Liver (tissue), 3 donors: ENCODE measurements around the gene PPP2R2B.

Experiments
- EGR1 ChIP-seq, 2 donors: IDR thresholded peaks; 2 replicates each; pipeline ENCODE4 v1.6.1; 2016 to 2018; ENCODE audit warnings: antibody characterized with exemption in 2 of 2, low read depth in 2 of 2
- FOXA1 ChIP-seq: IDR thresholded peaks from 2 replicates; pipeline ENCODE4 v1.6.1; 2016; ENCODE audit warnings: antibody characterized with exemption
- GABPA ChIP-seq, 2 donors: IDR thresholded peaks in 1 of 2; conservative IDR thresholded peaks in 1 of 2; 2 replicates each; pipeline ENCODE4 v1.6.1; 2016; ENCODE audit warnings: antibody characterized with exemption in 2 of 2, mild to moderate bottlenecking in 1 of 2, moderate library complexity in 1 of 2
- JUND ChIP-seq, 2 donors: IDR thresholded peaks; 2 replicates each; pipeline ENCODE4 v1.6.1; 2016; ENCODE audit warnings: antibody characterized with exemption in 2 of 2
- RAD21 ChIP-seq, 2 donors: IDR thresholded peaks; 2 replicates each; pipeline ENCODE4 v1.6.1; 2016; ENCODE audit warnings: antibody characterized with exemption in 2 of 2, mild to moderate bottlenecking in 2 of 2
- RXRA ChIP-seq, 2 donors: IDR thresholded peaks; 2 replicates each; pipeline ENCODE4 v1.6.1; 2017 to 2018; ENCODE audit warnings: antibody characterized with exemption in 2 of 2, mild to moderate bottlenecking in 1 of 2
- SP1 ChIP-seq: IDR thresholded peaks from 2 replicates; pipeline ENCODE4 v1.6.1; 2018; ENCODE audit warnings: antibody characterized with exemption, mild to moderate bottlenecking
- TAF1 ChIP-seq: conservative IDR thresholded peaks from 2 replicates; pipeline ENCODE4 v1.6.1; 2016; ENCODE audit warnings: antibody characterized with exemption, mild to moderate bottlenecking
- TF ChIP-seq, protein P1 (sequence below): IDR thresholded peaks from 2 replicates; pipeline ENCODE4 v1.6.1; 2016; ENCODE audit warnings: antibody characterized with exemption, mild to moderate bottlenecking
- TF ChIP-seq, protein P2 (sequence below): fragments of 150-350 bp; IDR thresholded peaks from 2 replicates; pipeline ENCODE4 v1.5.1; 2017; ENCODE audit warnings: improper control_type of control experiment, low read depth, low read length; ENCODE audit not compliant: missing input control
- TF ChIP-seq, protein P3 (sequence below): IDR thresholded peaks from 2 replicates; pipeline ENCODE4 v1.6.1; 2016; ENCODE audit warnings: antibody characterized with exemption
- donor health status: healthy.
- donor health status: healthy.

DNA sequence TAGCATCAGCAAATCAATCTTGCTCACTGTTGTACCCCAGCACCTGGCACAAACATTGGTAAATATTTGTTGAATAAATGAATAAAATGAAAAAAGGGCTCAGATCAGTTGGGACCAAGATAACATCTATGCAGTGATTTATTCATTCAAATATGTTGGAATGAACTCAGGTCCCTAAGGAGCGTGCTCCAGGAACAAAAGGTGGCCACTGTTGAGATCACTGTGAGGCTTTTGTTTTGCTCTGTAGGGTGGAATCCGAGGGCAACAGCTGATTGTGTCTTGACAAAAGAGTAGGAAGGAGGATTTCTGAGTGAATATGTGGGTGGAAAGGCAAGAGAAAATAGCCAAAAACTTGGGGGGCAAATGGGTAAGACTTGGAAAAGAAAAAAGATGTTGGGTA lies 89.7 kb downstream of the PPP2R2B start:
- TF ChIP-seq, protein P1, sequence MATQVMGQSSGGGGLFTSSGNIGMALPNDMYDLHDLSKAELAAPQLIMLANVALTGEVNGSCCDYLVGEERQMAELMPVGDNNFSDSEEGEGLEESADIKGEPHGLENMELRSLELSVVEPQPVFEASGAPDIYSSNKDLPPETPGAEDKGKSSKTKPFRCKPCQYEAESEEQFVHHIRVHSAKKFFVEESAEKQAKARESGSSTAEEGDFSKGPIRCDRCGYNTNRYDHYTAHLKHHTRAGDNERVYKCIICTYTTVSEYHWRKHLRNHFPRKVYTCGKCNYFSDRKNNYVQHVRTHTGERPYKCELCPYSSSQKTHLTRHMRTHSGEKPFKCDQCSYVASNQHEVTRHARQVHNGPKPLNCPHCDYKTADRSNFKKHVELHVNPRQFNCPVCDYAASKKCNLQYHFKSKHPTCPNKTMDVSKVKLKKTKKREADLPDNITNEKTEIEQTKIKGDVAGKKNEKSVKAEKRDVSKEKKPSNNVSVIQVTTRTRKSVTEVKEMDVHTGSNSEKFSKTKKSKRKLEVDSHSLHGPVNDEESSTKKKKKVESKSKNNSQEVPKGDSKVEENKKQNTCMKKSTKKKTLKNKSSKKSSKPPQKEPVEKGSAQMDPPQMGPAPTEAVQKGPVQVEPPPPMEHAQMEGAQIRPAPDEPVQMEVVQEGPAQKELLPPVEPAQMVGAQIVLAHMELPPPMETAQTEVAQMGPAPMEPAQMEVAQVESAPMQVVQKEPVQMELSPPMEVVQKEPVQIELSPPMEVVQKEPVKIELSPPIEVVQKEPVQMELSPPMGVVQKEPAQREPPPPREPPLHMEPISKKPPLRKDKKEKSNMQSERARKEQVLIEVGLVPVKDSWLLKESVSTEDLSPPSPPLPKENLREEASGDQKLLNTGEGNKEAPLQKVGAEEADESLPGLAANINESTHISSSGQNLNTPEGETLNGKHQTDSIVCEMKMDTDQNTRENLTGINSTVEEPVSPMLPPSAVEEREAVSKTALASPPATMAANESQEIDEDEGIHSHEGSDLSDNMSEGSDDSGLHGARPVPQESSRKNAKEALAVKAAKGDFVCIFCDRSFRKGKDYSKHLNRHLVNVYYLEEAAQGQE = no peak
- TF ChIP-seq JUND (IDR thresholded peaks at IDR 0.05) (no peak), FOXA1 (no peak), RAD21 (IDR thresholded peaks at IDR 0.05) (no peak), RXRA (IDR thresholded peaks at IDR 0.05) (no peak), EGR1 (IDR thresholded peaks at IDR 0.05; ENCODE audit: low read depth in 2 of 2) (no peak), TAF1 (no peak), GABPA (IDR thresholded peaks at IDR 0.05 in 1 of 2, conservative IDR thresholded peaks at IDR 0.05 in 1 of 2) (no peak), SP1 (no peak)
- TF ChIP-seq, protein P2, sequence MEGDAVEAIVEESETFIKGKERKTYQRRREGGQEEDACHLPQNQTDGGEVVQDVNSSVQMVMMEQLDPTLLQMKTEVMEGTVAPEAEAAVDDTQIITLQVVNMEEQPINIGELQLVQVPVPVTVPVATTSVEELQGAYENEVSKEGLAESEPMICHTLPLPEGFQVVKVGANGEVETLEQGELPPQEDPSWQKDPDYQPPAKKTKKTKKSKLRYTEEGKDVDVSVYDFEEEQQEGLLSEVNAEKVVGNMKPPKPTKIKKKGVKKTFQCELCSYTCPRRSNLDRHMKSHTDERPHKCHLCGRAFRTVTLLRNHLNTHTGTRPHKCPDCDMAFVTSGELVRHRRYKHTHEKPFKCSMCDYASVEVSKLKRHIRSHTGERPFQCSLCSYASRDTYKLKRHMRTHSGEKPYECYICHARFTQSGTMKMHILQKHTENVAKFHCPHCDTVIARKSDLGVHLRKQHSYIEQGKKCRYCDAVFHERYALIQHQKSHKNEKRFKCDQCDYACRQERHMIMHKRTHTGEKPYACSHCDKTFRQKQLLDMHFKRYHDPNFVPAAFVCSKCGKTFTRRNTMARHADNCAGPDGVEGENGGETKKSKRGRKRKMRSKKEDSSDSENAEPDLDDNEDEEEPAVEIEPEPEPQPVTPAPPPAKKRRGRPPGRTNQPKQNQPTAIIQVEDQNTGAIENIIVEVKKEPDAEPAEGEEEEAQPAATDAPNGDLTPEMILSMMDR = no peak
- TF ChIP-seq, protein P3, sequence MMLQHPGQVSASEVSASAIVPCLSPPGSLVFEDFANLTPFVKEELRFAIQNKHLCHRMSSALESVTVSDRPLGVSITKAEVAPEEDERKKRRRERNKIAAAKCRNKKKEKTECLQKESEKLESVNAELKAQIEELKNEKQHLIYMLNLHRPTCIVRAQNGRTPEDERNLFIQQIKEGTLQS = no peak
